NCI-H2029 treated with DMSO at 0.1 percent for 48 hours (cell line): Measurements from ENCODE around the gene ATXN1.

Experiments used
- DNase-seq: peaks from one replicate; lab custom pipeline; 2025; lab: John Stamatoyannopoulos, UW

Gene ATXN1

DNA sequence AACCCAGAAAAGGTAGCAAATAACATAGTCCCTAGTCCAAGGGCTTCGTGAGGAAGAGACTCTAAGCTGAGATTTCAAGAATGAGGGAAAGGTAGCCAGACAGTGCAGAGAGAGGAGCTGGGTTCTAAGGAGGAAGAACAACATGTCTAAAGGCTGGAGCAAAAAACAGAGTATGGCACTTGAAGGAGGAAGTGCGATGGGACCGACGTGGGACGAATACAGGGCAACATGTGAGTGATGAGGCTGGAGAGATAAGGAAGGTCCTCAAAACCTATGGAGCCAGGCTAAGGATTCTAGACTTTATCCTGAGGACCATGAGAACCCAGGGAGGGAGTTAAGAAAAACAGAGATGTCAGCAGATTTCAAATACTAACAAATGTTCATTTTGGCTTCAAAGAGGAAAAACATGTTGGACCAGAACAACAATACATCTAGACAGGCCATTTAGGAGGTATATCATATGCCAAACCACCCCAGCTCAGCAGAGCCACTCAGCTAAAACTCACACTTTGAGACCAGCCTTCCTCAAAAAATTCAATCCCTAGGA, 17.5 kb downstream of the ATXN1 start:
- DNase-seq, result no peak

GRCh38 chr6:16742116-16742515, 19.1 kb downstream of the ATXN1 start:
- no peak for DNase-seq

DNA sequence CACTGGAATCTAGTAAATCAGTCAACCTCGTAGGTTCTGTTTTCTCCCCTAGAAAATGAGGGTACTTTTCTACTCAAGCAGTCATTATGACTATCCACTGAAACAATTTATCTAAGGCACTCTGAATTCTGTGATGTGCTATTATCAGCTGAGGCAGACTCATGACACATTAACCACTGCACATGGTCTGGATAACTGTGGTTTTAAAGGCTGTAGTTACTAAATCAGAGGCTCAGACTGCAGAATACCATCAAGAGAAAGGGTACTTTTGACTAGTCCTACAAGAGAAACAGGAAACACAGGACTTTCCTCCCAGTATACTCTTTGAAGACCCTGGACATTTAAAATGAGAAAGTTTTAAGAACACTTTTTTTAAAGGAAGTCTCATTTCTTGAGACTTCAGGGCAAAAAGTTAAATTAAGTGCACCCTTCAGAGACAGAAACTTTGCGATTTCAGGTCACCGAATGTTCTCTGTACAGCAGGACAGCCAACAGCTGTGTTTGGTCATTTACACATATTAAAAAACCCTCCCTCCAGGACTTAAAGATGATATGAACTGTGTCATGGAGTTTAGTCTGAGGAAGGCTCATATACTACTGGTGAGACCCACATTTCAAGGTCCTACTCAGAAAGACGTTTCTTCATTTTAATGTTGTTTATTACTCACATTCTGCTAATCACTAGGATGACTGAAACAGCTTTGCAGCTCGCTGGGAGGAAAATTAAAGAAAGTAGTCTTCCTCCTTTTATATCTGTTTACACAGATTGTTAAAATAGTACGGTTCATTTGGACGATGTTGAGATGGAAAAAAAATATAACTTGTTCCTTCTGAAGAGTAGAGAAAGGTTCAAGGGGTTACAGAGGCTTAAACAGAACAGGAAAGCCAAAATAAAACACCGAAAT, 19.9 kb downstream of the ATXN1 start:
- no peak for DNase-seq

DNA sequence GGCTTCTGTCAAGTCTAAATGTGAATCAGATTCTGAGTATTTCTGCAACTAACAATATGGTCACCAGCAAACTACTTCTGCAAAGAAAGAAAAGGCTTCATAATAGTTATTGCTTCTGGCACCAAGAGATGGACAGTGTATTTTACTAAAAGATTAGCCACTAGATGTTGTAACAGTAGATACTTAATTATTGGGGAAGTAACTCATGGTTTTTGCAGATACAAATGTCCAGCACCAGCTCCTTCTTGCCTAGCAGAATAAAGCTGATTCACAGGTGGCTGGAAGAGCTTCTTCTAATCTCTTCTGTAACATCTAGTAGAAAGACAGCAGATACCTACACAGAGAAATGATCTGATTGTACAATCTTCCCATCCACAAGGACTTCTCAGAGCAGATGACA, 21.2 kb downstream of the ATXN1 start:
- no peak for DNase-seq

DNA sequence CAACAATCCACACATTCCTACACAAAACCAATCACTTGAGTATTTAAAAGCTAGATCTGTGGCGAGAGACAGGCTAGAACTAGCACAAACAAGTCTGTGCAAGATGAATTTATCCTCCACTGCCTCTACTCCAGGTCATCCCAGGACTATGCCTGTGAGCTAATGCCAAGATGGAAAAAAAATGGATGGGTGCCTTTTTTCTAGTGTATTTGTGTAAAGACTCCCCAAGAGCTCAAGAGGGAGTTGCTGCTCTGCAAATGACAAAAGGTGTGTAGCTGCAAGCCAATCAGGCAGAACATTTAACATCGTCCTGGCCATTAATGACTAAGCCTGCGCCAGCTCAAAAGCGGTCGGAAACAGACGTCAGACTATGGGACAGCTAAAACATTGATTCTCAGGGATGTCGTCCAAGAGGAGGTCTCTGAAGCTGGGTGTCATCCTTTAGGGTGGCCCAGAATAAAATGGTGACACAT, 21.9 kb downstream of the ATXN1 start:
- DNase-seq, result no peak

DNA sequence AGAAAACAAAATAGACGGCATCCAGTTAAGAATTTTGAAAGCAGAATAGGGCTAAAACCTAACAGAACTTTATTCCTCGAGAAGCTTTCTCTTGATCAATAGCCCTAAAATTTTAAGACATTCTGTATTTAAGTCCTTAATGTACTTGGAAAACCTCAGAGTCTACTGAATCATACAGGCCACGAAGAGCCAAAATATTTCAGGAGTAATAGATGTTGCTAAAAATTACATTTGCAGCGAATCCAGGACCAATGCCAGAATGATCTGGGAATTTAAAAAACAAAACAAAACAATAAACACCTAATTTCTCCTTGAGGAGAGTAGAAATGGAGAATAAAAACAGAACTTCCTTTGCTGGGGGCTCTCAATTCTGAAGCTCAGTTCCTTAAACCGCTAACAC, 23.3 kb downstream of the ATXN1 start:
- no peak for DNase-seq

DNA sequence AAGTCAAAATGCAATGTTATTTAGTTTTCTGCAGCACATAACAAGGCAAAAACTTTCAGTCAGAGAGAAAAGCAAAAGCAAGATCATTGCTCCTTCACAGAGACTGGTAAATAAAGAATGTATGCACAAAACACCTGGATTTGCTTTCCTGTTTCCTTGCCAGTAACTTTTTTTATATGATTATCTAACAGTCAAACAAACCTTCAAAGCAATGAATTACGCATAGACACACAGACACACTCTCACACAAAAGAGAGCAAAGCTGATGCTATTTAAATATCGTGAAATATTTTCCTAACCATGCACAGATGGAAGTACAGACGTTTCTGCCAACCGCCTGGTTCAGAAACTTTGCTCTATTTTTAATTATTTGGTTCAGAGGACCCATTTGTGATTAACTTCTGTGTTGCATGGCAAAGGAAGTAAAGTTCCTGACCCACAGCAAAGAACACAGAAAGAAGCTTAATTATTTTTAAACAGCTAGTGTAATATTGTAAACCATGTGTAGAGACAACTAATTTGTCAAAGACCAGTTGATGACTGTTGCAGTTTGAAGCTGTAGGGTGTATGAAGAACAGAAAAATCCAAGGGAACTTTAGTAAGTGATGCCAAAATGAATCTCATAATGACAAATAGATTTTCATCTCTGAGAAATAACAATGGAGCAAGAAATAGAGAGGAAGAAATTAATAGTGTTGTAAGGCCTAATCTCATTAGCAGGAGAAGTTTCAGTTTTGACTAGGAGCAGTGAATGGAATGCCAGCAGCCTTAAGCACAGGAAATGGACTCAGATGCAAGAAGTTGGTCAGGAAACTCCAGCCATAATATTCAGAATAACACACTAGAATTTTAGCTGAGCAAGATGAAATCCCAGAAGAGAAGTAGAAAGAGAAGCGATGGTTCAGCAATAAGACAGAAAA, 24.1 kb downstream of the ATXN1 start:
- DNase-seq, result no peak

DNA sequence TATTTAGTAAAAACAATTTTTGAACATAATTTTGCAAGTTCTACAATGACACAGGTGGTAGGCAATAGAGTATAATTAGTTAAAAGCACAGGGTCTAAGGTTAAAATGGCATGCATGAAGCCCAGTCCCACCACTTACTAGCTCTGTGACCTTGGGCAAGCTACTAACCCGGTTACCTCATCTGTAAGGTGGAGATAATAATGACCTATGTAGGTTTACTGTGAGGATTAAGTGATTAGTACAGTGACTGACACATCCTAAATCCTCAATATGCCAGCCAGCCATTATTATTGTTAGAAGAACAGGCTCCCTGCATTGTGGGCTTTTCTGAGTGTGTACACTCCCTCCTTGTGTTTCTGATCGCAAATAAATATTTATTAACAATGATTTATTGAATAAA, 26.2 kb downstream of the ATXN1 start:
- DNase-seq, result no peak

- no peak for DNase-seq
Observed at GRCh38 chr6:16733085-16733484, 28.2 kb downstream of the ATXN1 start.

DNA sequence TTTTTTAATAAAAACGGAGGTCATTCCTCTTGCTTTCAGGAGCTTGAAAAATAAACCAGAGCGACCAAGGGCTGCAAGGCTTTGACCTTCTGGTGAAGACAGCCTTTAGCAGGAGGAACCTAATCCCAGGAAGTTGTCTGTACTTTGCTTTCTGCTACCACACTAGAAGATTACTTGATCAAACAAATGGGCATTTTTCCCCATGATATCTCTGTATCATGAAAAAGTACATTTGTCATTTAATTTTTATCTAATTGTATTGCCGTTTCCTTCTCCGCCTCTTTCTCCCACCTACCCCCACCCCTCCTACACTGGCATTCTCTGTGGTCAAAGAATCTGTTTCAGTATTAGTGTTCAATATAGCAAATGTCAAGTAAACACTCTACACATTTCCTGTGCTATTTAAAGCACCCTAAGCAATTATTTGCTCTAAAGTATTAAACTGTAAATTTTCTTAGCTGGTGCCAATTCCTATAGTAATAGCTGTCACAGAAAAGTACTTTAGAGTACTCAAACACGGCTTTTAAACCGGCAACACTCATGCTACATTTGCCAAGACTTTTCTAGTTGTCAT, 29.7 kb downstream of the ATXN1 start:
- no peak for DNase-seq

DNA sequence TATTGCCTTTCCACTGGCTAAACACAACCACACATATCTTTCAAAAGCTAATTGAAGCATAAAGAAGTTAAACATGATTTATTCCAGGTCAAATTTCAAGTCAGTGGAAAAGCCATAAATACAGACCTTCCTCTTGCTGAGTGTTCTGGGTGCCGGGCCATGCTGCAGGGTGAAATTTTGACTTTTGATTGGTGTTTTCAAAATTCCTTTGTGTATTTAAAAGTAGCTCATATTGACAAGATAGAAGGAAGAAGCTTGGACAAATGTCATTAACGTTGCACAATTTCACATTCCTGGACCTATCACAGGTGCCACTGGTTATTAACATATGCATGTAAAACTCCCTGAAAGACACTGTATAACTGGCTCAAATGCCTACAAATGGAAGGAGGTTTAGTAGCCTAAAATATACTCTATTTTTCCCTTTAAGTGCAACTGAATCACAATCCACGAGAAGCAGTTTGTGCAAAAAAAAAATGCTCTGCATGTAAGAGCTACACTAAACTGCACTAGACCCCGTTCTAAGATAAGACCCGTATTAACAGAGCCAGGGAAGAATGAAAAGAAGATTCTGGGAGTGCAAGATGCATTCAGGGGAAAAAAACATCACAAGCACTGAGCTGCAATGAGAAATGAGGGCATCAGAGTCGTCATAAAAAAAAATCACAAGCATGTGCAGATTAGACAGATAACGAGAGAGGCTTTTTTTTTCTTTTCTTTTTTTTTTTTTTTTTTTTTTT, 30.4 kb downstream of the ATXN1 start:
- DNase-seq, result no peak

DNA sequence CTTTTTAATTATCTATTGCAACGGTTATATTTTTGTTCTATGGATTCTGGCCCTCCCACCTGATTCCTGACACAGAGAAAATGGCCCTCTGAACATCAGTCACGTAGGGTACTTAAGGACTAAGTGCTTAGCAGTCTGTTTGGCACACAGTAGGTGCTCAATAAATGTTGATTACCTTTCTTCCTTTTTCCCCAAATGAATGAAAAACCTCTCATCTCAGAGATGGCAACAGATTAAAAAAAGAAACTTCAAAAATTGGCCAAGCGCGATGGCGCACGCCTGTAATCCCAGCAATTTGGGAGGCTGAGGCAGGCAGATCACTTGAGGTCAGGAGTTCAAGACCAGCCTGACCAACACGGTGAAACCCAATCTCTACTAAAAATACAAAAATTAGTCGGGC, 31.5 kb downstream of the ATXN1 start:
- no peak for DNase-seq

DNA sequence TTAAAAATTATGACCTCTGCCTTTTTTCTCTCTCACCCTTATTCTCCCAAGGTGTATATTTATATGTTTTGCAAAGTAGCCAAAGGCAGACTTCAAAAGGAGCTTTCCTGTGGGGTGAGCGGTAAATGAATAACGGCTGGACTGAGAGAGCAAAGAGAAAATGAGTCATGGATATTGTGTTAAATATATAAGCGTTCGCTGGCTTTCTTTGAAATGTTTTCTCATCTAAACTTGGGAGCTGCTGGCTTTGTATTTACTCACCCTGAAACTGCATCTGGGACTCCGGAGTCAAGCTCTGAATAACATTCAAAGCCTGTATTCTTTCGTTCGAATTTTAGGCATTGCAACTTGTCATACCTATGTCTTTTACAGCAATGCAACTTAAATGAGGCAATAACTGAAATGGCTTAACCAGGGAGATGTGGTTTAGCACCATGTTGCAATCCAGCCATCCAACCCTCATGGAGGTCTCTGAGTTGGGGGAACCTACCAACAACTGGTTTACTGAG, 32.0 kb downstream of the ATXN1 start:
- DNase-seq, result no peak

- no peak for DNase-seq
Observed at GRCh38 chr6:16728513-16729182, 32.6 kb downstream of the ATXN1 start.

- DNase-seq, result no peak
Observed at GRCh38 chr6:16727996-16728395, 33.3 kb downstream of the ATXN1 start.

GRCh38 chr6:16725145-16725864, 36.0 kb downstream of the ATXN1 start:
- no peak for DNase-seq

- no peak for DNase-seq
Observed at GRCh38 chr6:16723826-16724225, 37.4 kb downstream of the ATXN1 start.

DNA sequence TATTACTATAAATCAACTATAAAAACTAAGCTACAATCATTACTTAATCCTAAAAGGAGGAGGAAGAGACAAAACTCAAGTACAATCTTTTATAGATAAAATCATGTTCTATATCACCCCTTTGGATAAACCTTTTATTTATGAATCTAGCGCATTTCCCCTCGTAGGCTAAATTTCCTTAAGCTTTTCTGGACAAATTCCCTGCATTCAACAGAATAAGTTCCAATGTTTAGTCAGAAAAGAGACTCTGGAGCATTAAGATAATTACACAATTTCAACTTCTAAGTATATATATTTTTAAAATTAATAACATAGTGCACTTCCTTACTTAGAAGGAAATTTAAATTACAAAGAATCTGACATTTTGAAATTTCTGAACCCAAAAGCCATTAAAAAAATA, 37.9 kb downstream of the ATXN1 start:
- no peak for DNase-seq

DNA sequence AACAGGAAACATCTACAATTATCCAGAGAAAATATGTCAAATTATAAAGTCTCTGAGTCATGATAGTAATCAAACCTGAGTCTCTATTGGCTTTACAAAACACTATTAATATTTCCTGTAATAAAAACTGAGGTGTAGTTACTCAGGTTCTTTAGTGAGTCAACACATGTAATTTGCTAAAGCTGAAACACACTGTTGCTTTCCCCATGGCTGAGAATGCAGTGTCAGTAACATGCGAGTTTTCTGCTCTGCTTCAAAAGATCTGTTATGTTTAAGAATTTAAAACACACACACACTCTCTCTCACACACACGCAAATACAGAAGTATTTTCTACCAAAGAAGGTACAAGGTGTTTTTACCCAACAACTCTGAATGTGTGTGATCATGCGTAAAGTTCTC, 38.6 kb downstream of the ATXN1 start:
- DNase-seq, result no peak

GRCh38 chr6:16721977-16722376, 39.3 kb downstream of the ATXN1 start:
- no peak for DNase-seq
